Amniotic epithelial cell (primary cell): ENCODE data around the gene UGT1A3.
"Not testable (repeated sequence)": the region's sequence is repeated elsewhere in the genome, so short reads cannot be mapped to it uniquely, and the experiment has no call there.

Experiments
- DNase-seq: peaks from one replicate; pipeline ENCODE4 v3.0.0-alpha.2; 2010; ENCODE audit warnings: low read depth

Gene UGT1A3

GRCh38 chr2:233707940-233708644, 20.8 kb upstream of the UGT1A3 start:
- peak; percentile 36 for DNase-seq

GRCh38 chr2:233708942-233709341, 19.9 kb upstream of the UGT1A3 start:
- no peak for DNase-seq

- peak; percentile 59 for DNase-seq
Observed at GRCh38 chr2:233711312-233712008, 17.4 kb upstream of the UGT1A3 start.

- DNase-seq: no peak
Observed at GRCh38 chr2:233712611-233713261, 16.1 kb upstream of the UGT1A3 start, which contains the start of gene UGT1A5. Gene UGT1A5 (plus strand): TSS chr2:233712907. CDS start chr2:233712992, 85 bp downstream.

- DNase-seq: no peak
Observed at GRCh38 chr2:233713262-233713615, 15.6 kb upstream of the UGT1A3 start.

GRCh38 chr2:233714121-233714520, 14.7 kb upstream of the UGT1A3 start:
- no peak for DNase-seq

- no peak for DNase-seq
Observed at GRCh38 chr2:233718552-233718951, 10.3 kb upstream of the UGT1A3 start, which contains the start of gene UGT1A4. Gene UGT1A4 (plus strand): TSS chr2:233718736. CDS start chr2:233718821, 85 bp downstream.

GRCh38 chr2:233736868-233737653, 8.2 kb downstream of the UGT1A3 start:
- not testable (repeated sequence) for DNase-seq

GRCh38 chr2:233740870-233741269, 12.0 kb downstream of the UGT1A3 start:
- no peak for DNase-seq

- no peak for DNase-seq
Observed at GRCh38 chr2:233743464-233744259, 14.8 kb downstream of the UGT1A3 start.

- DNase-seq: no peak
Observed at GRCh38 chr2:233745073-233745755, 16.4 kb downstream of the UGT1A3 start.

- DNase-seq: not testable (repeated sequence)
Observed at GRCh38 chr2:233745838-233746237, 17.0 kb downstream of the UGT1A3 start.

- DNase-seq: peak; percentile 1
Observed at GRCh38 chr2:233746475-233747282, 17.8 kb downstream of the UGT1A3 start.

- no peak for DNase-seq
Observed at GRCh38 chr2:233747283-233747544, 18.4 kb downstream of the UGT1A3 start.

GRCh38 chr2:233750689-233751088, 21.8 kb downstream of the UGT1A3 start:
- DNase-seq: not testable (repeated sequence)

GRCh38 chr2:233751212-233752009, 22.6 kb downstream of the UGT1A3 start:
- not testable (repeated sequence) for DNase-seq

GRCh38 chr2:233754872-233755611, 26.2 kb downstream of the UGT1A3 start:
- no peak for DNase-seq

- DNase-seq: no peak
Observed at GRCh38 chr2:233756429-233757081, 27.7 kb downstream of the UGT1A3 start.
